ENCODE measurements around the gene ATF3. TPM values are rescaled to one million over a fixed set of nuclear protein-coding genes. Genes with fewer than 3 reads are reported as not detected.

ATF3 gene
- total RNA-seq, 1 donor from 2014 or later: 2.7 TPM

- ATAC-seq: no peak
Measured at GRCh38 chr1:212587016-212587887, 21.3 kb upstream of the ATF3 start.

GRCh38 chr1:212587888-212588510 is 20.6 kb upstream of the ATF3 start:
- peak; percentile 47 for ATAC-seq

GRCh38 chr1:212589446-212589845 is 19.1 kb upstream of the ATF3 start:
- ATAC-seq: no peak

- no peak for ATAC-seq
Measured at GRCh38 chr1:212591922-212592321, 16.6 kb upstream of the ATF3 start.

- ATAC-seq: no peak
Measured at GRCh38 chr1:212593821-212594251, 14.7 kb upstream of the ATF3 start.

- no peak for ATAC-seq
Measured at GRCh38 chr1:212594640-212595039, 13.9 kb upstream of the ATF3 start.

- no peak for ATAC-seq
Measured at GRCh38 chr1:212595229-212595628, 13.3 kb upstream of the ATF3 start.

GRCh38 chr1:212595787-212596714 is 12.5 kb upstream of the ATF3 start:
- ATAC-seq: peak; percentile 83

- no peak for ATAC-seq
Measured at GRCh38 chr1:212596798-212597197, 11.8 kb upstream of the ATF3 start.

GRCh38 chr1:212597487-212597886 is 11.1 kb upstream of the ATF3 start:
- no peak for ATAC-seq

- no peak for ATAC-seq
Measured at GRCh38 chr1:212600071-212600915, 8.3 kb upstream of the ATF3 start.

GRCh38 chr1:212600980-212601379 is 7.6 kb upstream of the ATF3 start:
- no peak for ATAC-seq

- no peak for ATAC-seq
Measured at GRCh38 chr1:212601524-212601923, 7.0 kb upstream of the ATF3 start.

GRCh38 chr1:212605441-212606394 is 2.8 kb upstream of the ATF3 start:
- no peak for ATAC-seq

GRCh38 chr1:212606395-212607205 is 2.0 kb upstream of the ATF3 start:
- peak; percentile 68 for ATAC-seq

- ATAC-seq: no peak
Measured at GRCh38 chr1:212607206-212607912, 1.2 kb upstream of the ATF3 start.

- ATAC-seq: peak; percentile 1
Measured at GRCh38 chr1:212607913-212608391, 609 bp upstream of the ATF3 start.

- no peak for ATAC-seq
Measured at GRCh38 chr1:212608959-212609700, 569 bp downstream of the ATF3 start.
